Stimulated activated CD8-positive, alpha-beta memory T cell treated with anti-CD3 and anti-CD28 coated beads, Interleukin-4, amount 100 ng/mL, for 4 hours (primary cell): ENCODE results near the gene S100A10.

Experiments used
- DNase-seq, 2 donors: peaks; one replicate each; pipeline ENCODE4 v3.0.0-alpha.2; 2020; ENCODE audit warnings: low read depth in 2 of 2, low spot score in 1 of 2

S100A10 gene

GRCh38 chr1:151988405-151988923, 5.2 kb downstream of the S100A10 start:
- no peak for DNase-seq

DNA sequence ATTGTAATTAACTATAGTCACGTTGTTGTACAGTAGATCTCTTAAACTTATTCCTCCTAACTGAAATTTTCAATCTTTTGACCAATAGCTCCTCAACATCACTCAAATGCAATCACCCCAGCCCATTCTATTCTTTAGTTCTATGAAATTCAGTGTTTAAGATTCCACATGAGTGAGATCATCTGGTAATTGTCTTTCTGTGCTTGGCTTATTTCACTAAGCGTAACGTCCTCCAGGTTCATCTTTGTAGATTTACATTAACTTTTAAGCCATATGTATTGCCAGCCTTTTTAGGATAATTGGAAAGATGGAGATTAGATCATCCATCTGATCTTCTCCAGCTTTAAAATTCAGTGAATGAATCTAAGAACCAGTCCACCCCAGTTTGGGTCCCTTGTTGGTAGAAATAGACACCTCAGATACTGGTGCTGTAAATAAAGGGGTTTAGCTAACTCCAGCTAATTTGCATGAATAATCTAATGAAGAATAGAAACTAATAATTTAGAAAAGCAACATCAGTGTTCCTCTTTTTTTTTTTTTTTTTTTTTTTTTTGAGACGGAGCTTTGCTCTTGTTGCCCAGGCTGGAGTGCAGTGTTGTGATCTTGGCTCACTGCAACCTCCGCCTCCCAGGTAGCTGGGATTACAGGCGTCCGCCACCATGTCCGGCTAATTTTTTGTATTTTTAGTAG, 7.0 kb downstream of the S100A10 start:
- no peak for DNase-seq

GRCh38 chr1:151985768-151986167, 7.9 kb downstream of the S100A10 start:
- no peak for DNase-seq

- no peak for DNase-seq
Measured at GRCh38 chr1:151985270-151985669, 8.4 kb downstream of the S100A10 start.

DNA sequence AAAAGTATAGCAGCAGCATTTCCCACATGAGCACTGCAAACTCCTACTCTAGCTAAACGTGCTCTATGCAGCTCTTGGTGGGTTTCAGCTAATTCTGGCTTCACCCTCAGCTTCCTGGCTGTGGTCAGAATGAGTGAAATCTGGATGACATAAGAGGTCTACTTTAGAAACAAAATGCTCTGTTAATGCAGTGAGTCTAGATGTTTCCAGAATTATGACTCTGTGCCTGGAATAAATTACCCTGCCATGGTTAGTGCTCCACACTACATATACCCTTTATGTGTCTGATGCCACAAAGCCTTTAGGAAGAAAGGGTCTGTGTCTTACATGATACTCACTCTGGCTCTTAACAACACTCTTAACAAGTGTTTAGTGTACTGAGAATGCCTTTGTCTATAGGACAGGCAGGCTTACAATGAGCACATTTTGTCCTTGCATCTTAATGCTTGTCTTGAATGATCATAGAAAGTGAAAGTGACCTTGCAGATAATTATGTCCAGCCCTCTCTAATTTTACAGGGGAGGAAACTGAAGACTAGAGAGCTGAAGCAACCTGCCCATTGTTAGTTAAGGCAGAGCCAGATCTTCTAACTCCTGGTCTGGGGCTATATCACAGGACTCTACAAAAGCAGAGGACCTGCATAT, 9.2 kb downstream of the S100A10 start:
- peak in 1 of 2 donors; percentile 7 for DNase-seq

DNA sequence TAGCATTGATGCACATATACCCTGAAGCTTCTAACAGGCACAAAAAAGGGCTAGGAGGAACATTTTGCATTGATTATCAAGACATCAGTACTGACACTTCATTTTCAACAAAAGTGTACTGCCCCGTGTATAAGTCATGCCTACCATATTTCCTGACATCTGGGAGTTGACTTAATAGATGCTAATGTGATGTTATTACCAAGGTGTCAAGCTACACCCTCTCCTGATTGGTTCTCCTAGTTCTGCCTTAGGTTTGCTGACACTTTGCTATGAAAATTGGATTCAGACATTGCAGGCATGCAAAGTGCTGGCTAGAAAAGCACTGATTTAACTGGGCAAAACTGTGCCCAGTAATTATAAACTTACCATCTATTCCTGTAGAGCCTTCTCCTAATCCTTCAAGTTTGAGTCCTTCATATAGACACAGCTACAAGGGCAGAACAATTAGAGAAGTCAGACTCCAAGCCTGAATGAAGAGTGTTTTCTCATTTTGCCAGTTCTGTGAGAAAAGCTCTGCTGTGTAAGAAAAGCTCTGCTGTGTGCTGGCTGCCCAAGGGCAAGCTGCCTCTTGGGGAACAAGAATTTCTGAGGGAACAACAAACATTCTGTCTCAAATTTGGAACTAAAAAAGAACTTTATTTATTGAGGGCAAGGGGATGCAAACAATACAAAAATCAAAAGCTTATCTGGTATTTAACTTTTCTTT, 11.2 kb downstream of the S100A10 start:
- no peak for DNase-seq

GRCh38 chr1:151981178-151981525, 12.5 kb downstream of the S100A10 start:
- no peak for DNase-seq

GRCh38 chr1:151980287-151981177, 13.1 kb downstream of the S100A10 start:
- DNase-seq: no peak

DNA sequence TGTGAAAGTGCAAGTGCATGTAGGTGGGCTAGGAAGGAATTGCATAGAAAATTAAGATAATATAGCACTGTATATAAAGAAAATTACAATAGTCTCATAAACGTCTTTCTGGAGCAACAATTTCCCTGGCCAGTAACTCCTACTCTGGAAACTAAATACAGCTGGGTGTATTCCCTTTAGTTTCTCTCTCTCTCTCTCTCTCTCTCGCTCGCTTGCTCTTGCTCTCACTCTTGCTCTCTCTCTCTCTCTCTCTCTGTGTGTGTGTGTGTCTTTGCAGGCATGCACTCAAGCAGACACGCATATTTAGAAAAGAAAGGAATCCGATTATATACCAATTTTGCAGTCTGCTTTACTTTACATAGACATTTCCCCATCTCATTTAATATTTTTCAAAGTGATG, 14.7 kb downstream of the S100A10 start:
- DNase-seq: no peak

GRCh38 chr1:151977662-151978230, 15.9 kb downstream of the S100A10 start:
- no peak for DNase-seq

GRCh38 chr1:151976858-151977257, 16.8 kb downstream of the S100A10 start:
- DNase-seq: no peak

DNA sequence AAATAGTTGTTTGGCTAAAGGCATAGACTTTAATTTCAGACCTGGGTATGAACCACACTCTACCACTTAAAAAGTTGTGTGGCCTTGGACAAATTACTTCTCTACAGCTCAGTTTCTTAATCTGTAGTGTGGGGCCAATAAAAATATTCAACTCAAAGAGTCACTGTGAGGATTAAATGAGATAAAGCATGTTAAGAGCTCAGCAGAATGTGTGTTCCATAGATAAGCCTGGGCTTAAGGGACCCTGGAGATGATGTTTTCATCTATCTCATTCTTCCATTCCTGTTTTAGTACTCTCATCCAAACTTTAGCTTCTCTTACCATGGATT, 17.7 kb downstream of the S100A10 start:
- no peak for DNase-seq

GRCh38 chr1:151975311-151976014, 18.2 kb downstream of the S100A10 start:
- DNase-seq: no peak

- DNase-seq: no peak
Measured at GRCh38 chr1:151972542-151973248, 21.0 kb downstream of the S100A10 start.

DNA sequence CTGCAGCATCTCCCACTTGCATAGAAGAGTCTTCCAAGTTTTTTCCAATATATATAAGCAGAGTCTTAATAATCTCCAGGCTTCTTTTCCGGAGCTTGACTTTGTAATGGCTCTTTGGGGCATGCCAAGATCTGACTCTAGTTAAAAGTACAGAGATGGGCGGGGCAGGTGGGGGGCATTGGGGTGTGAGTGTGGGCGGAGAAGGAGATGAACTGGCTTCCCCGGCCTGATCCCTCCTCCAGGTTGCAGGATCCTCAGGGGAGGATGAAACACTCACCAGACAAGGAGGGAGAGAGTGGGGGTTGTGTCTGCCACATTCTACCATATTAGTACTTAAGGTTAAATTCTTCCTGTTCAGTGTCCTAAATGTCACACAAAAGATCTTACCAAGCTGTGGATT, 23.0 kb downstream of the S100A10 start:
- DNase-seq: no peak

GRCh38 chr1:151970128-151970527, 23.5 kb downstream of the S100A10 start:
- DNase-seq: no peak

DNA sequence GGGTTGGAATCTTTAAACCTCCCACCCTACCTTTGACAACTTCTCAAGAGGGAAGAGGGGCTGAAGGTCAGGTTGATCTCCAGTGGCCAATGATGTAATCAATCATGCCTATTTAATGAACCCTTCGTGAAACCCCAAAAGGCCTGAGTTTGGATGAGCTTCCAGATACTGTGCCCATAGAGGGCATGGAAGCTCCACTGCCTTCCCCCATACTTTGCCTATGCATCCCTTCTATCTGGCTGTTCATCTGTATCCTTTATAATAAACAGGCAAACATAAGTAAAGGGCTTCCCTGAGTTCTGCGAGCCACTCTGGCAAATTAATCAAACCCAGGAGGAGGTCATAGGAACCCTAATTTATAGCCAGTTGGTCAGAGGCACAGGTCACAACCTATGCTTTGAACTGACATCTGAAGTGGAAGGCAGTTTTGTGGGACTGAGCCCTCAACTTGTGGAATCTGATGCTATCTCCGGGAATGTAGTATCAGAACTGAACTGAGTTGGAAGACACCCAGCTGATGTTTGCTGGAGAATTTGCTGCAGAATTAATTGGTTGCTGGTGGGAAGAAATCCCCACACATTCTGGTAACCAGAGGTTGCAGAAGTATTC, 24.8 kb downstream of the S100A10 start:
- DNase-seq: no peak

- no peak for DNase-seq
Measured at GRCh38 chr1:151968058-151968457, 25.6 kb downstream of the S100A10 start.

DNA sequence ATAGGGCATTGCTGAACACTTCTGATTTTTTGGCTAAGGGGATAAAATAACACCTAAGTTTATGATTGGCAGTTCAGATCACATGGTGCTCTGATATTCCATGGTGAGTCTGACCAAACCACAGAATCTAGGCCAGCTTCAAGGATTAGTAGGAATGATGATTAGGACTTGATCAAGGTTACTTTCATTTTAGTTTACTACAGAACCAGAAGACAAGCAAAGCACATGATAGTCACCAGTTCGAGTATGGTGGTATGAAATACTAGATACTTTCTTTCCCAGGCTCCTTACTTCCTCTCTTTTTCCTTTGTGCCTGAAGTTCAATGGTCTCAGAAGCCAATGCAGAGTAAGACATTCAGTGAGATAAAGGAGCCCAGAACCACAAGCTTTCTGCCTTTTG, 26.6 kb downstream of the S100A10 start:
- no peak for DNase-seq
